OCI-LY1 (cell line): Measurements from ENCODE around the gene SRSF2.

Source experiments
- EZH2 ChIP-seq: fragments of 200-600 bp; sonication (generic), shearing (Covaris generic); IDR thresholded peaks from 2 replicates; pipeline ENCODE4 v1.8.0; 2017; ENCODE audit warnings: borderline replicate concordance, mixed run types, mild to moderate bottlenecking, antibody characterized with exemption, low read length, moderate library complexity, mixed read lengths
- TF ChIP-seq, protein P1 (sequence below): fragments of 200-600 bp; sonication (generic), shearing (Covaris generic); IDR thresholded peaks from 2 replicates; pipeline ENCODE4 v1.5.1; 2017; ENCODE audit warnings: mild to moderate bottlenecking, antibody characterized with exemption, low read length, moderate library complexity, mixed read lengths

GRCh38 chr17:76715496-76715830, 21.7 kb downstream of the SRSF2 start:
- TF ChIP-seq EZH2 = no peak
- TF ChIP-seq, protein P1, sequence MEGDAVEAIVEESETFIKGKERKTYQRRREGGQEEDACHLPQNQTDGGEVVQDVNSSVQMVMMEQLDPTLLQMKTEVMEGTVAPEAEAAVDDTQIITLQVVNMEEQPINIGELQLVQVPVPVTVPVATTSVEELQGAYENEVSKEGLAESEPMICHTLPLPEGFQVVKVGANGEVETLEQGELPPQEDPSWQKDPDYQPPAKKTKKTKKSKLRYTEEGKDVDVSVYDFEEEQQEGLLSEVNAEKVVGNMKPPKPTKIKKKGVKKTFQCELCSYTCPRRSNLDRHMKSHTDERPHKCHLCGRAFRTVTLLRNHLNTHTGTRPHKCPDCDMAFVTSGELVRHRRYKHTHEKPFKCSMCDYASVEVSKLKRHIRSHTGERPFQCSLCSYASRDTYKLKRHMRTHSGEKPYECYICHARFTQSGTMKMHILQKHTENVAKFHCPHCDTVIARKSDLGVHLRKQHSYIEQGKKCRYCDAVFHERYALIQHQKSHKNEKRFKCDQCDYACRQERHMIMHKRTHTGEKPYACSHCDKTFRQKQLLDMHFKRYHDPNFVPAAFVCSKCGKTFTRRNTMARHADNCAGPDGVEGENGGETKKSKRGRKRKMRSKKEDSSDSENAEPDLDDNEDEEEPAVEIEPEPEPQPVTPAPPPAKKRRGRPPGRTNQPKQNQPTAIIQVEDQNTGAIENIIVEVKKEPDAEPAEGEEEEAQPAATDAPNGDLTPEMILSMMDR = no peak
